GM23248 (cell line): ENCODE results near the gene PPP6R3. TPM values are rescaled to one million over a fixed set of nuclear protein-coding genes. Genes with fewer than 3 reads are reported as not detected.
"Not testable (repeated sequence)": the region's sequence is repeated elsewhere in the genome, so short reads cannot be mapped to it uniquely, and the experiment has no call there.

Source experiments
- DNase-seq: peaks from one replicate; pipeline ENCODE4 v3.0.0-alpha.2; 2015
- H2AFZ ChIP-seq: fragments of 200-600 bp; sonication (generic); 2 replicates; pipeline ENCODE4 v1.6.1; 2016; ENCODE audit warnings: antibody characterized with exemption
- H3F3A ChIP-seq: fragments of 200-600 bp; sonication (generic); 2 replicates; pipeline ENCODE4 v1.6.1; 2016; ENCODE audit warnings: mild to moderate bottlenecking, antibody characterized with exemption, mixed run types; ENCODE audit not compliant: insufficient read depth
- H3K27ac ChIP-seq: fragments of 200-600 bp; sonication (generic); 2 replicates; pipeline ENCODE4 v1.5.1; 2016; ENCODE audit warnings: mild to moderate bottlenecking
- H3K27me3 ChIP-seq: fragments of 200-600 bp; sonication (generic); replicated peaks from 2 replicates; pipeline ENCODE4 v1.6.1; 2016; ENCODE audit warnings: mild to moderate bottlenecking; ENCODE audit not compliant: insufficient read depth
- H3K36me3 ChIP-seq: fragments of 200-600 bp; sonication (generic); 2 replicates; pipeline ENCODE4 v1.6.1; 2016; ENCODE audit warnings: low read depth, mild to moderate bottlenecking
- H3K4me1 ChIP-seq: fragments of 200-600 bp; sonication (generic); 2 replicates; pipeline ENCODE4 v1.6.1; 2016; ENCODE audit warnings: mild to moderate bottlenecking; ENCODE audit not compliant: insufficient read depth
- H3K4me2 ChIP-seq: fragments of 200-600 bp; sonication (generic); one replicate; pipeline ENCODE4 v1.6.1; 2016; ENCODE audit warnings: mild to moderate bottlenecking; ENCODE audit not compliant: unreplicated experiment
- H3K4me3 ChIP-seq: fragments of 200-600 bp; sonication (generic); 2 replicates; pipeline ENCODE4 v1.5.1; 2016; ENCODE audit warnings: mild to moderate bottlenecking
- H3K79me2 ChIP-seq: fragments of 200-600 bp; sonication (generic); 2 replicates; pipeline ENCODE4 v1.6.1; 2016; ENCODE audit warnings: mild to moderate bottlenecking; ENCODE audit not compliant: insufficient read depth
- H3K9ac ChIP-seq: fragments of 200-600 bp; sonication (generic); 2 replicates; pipeline ENCODE4 v1.6.1; 2016; ENCODE audit warnings: mild to moderate bottlenecking
- H3K9me2 ChIP-seq: fragments of 200-600 bp; sonication (generic); 2 replicates; pipeline ENCODE4 v1.6.1; 2016; ENCODE audit warnings: mixed run types, mild to moderate bottlenecking, moderate library complexity; ENCODE audit not compliant: insufficient read depth
- H3K9me3 ChIP-seq: fragments of 200-600 bp; sonication (generic); one replicate; pipeline ENCODE4 v1.6.1; 2017; ENCODE audit warnings: low read depth
- H4K20me1 ChIP-seq: fragments of 200-600 bp; sonication (generic); 2 replicates; pipeline ENCODE4 v1.6.0; 2016; ENCODE audit not compliant: insufficient read depth
- EZH2 ChIP-seq: fragments of 200-600 bp; sonication (generic); IDR thresholded peaks from 2 replicates; pipeline ENCODE4 v1.6.1; 2018; ENCODE audit warnings: antibody characterized with exemption, mild to moderate bottlenecking; ENCODE audit not compliant: insufficient read depth, poor library complexity, severe bottlenecking
- EZH2phosphoT487 ChIP-seq: fragments of 200-600 bp; sonication (generic); IDR thresholded peaks from 2 replicates; pipeline ENCODE4 v1.6.1; 2018; ENCODE audit warnings: antibody characterized with exemption, moderate library complexity, mild to moderate bottlenecking, low read depth; ENCODE audit not compliant: insufficient read depth
- WGBS, 2 experiments: methylation state at CpG; one replicate each; pipeline ENCODE4 v1.1.6; 2015 to 2017; ENCODE audit warnings: low lambda C conversion rate in 2 of 2, low coverage in 1 of 2; ENCODE audit errors: missing lambda C conversion rate in 2 of 2; 5-methylcytosine and 5-hydroxymethylcytosine counted together
- in situ Hi-C: fragments of 300-500 bp; cut with MboI; formaldehyde crosslinking; loops from 2 replicates; pipeline ENCODE4 v1.15.0; 2020
- polyA plus RNA-seq: library from polyadenylated mRNA; unstranded; fragments of >200 nt; fragmentation: Nextera tagmentation; extraction: Ambion mirVana; gene quantifications from 2 replicates; pipeline ENCODE4 v1.2.1, GENCODE V29; 2016
- total RNA-seq: library from RNA; depleted of rRNA; stranded (reverse); fragments of >200 nt; shearing (Covaris generic); gene quantifications from 2 replicates; pipeline ENCODE4 v1.2.3, GENCODE V29; 2014

PPP6R3 gene
- total and polyA plus RNA-seq, 2 experiments from 2014 or later: 47.5 to 96.0 TPM

- peak; percentile 7 for TF ChIP-seq EZH2
- DNase-seq, H3K4me1 ChIP-seq, H3F3A ChIP-seq, in situ Hi-C loops, H3K36me3 ChIP-seq, H3K9me3 ChIP-seq, H3K4me3 ChIP-seq, H3K4me2 ChIP-seq, H4K20me1 ChIP-seq, H3K27ac ChIP-seq, H2AFZ ChIP-seq, H3K79me2 ChIP-seq, H3K9ac ChIP-seq, H3K9me2 ChIP-seq: not testable (repeated sequence)
- H3K27me3 ChIP-seq: peaks cover 21% of the 10 kb centered on the region; the same call in 1 of the 2 replicates
- WGBS, 2 experiments: 67% methylated on average over 6 to 7 of the region's 7 CpGs
Observed at GRCh38 chr11:68635172-68635571, 174.6 kb downstream of the PPP6R3 start.

- H3K9me2 ChIP-seq, H3K4me3 ChIP-seq, H3K27ac ChIP-seq, H3K9me3 ChIP-seq, H3K79me2 ChIP-seq, in situ Hi-C loops, H3K4me2 ChIP-seq, H2AFZ ChIP-seq, H3K9ac ChIP-seq, H3F3A ChIP-seq, DNase-seq, H4K20me1 ChIP-seq, H3K36me3 ChIP-seq, H3K4me1 ChIP-seq: not testable (repeated sequence)
- WGBS, 2 experiments: 26 to 34% methylated on average over 10 of the region's 10 CpGs
- peaks cover 21% of the 10 kb centered on the region; the same call in 1 of the 2 replicates for H3K27me3 ChIP-seq
Observed at GRCh38 chr11:68635883-68636282, 175.3 kb downstream of the PPP6R3 start.

GRCh38 chr11:68639322-68639721 is 178.8 kb downstream of the PPP6R3 start:
- DNase-seq, H3K36me3 ChIP-seq, H3F3A ChIP-seq, H4K20me1 ChIP-seq, H3K9me2 ChIP-seq, H3K9me3 ChIP-seq, H3K4me3 ChIP-seq, H3K27ac ChIP-seq, H3K4me2 ChIP-seq, H3K4me1 ChIP-seq, H3K9ac ChIP-seq, H2AFZ ChIP-seq, in situ Hi-C loops, H3K79me2 ChIP-seq: not testable (repeated sequence)
- 49 to 55% methylated on average over 3 of the region's 3 CpGs for WGBS, 2 experiments
- peaks cover 31% of the 10 kb centered on the region for H3K27me3 ChIP-seq

- H3K79me2 ChIP-seq: no peaks in the 10 kb centered on the region
- H2AFZ ChIP-seq: no peak overlapping the region
- H3K4me3 ChIP-seq: no peak overlapping the region
- TF ChIP-seq EZH2 (no peak), EZH2phosphoT487 (no peak)
- in situ Hi-C loops: no loop called here
- DNase-seq: no peak
- H3K4me1 ChIP-seq: no peaks in the 10 kb centered on the region
- peaks cover 24% of the 10 kb centered on the region for H3K27me3 ChIP-seq
- H3K4me2 ChIP-seq: no peak overlapping the region
- peaks cover 6% of the 10 kb centered on the region for H3K9me3 ChIP-seq
- H3K27ac ChIP-seq: no peak overlapping the region
- H4K20me1 ChIP-seq: no peaks in the 10 kb centered on the region
- 76 to 79% methylated on average over 15 of the region's 15 CpGs for WGBS, 2 experiments
- no peak overlapping the region for H3K9ac ChIP-seq
- 0 out of 2 replicates have a peak, but pooled peaks cover 3% of the 10 kb centered on the region for H3K36me3 ChIP-seq
- no peaks in the 10 kb centered on the region for H3K9me2 ChIP-seq
- H3F3A ChIP-seq: no peaks in the 10 kb centered on the region
Observed at GRCh38 chr11:68641880-68642279, 181.3 kb downstream of the PPP6R3 start.

GRCh38 chr11:68643585-68643984 is 183.0 kb downstream of the PPP6R3 start:
- H3F3A ChIP-seq: no peaks in the 10 kb centered on the region
- H3K9ac ChIP-seq: no peak overlapping the region
- H3K9me2 ChIP-seq: no peaks in the 10 kb centered on the region
- H4K20me1 ChIP-seq: no peaks in the 10 kb centered on the region
- 28 to 36% methylated on average over 12 of the region's 12 CpGs for WGBS, 2 experiments
- H2AFZ ChIP-seq: no peak overlapping the region
- in situ Hi-C loops: no loop called here
- H3K4me3 ChIP-seq: no peak overlapping the region
- H3K9me3 ChIP-seq: peaks cover 10% of the 10 kb centered on the region
- H3K4me1 ChIP-seq: no peaks in the 10 kb centered on the region
- TF ChIP-seq EZH2phosphoT487 (no peak), EZH2 (no peak)
- H3K27me3 ChIP-seq: peaks cover 36% of the 10 kb centered on the region
- no peak overlapping the region for H3K4me2 ChIP-seq
- no peaks in the 10 kb centered on the region for H3K79me2 ChIP-seq
- DNase-seq: peak; percentile 22
- H3K27ac ChIP-seq: no peak overlapping the region
- 0 out of 2 replicates have a peak, but pooled peaks cover 3% of the 10 kb centered on the region for H3K36me3 ChIP-seq
